NCI-H2171 (cell line): ENCODE data around the gene CDC16.

Source experiments
- DNase-seq: peaks from one replicate; lab custom pipeline; 2025; lab: John Stamatoyannopoulos, UW

The CDC16 gene

GRCh38 chr13:114303700-114304327 lies 69.1 kb downstream of the CDC16 start:
- DNase-seq, result no peak

GRCh38 chr13:114304346-114305034 lies 69.8 kb downstream of the CDC16 start:
- no peak for DNase-seq

GRCh38 chr13:114309086-114309485 lies 74.4 kb downstream of the CDC16 start:
- DNase-seq, result no peak

- no peak for DNase-seq
These were observed 75.2 kb downstream of the CDC16 start for GRCh38 chr13:114309806-114310410.

- DNase-seq, result no peak
These were observed 76.3 kb downstream of the CDC16 start for GRCh38 chr13:114310956-114311355.

GRCh38 chr13:114311387-114311786 lies 76.7 kb downstream of the CDC16 start:
- DNase-seq, result no peak

- peak; percentile 27 for DNase-seq
These were observed 77.2 kb downstream of the CDC16 start for GRCh38 chr13:114311908-114312307.

GRCh38 chr13:114313061-114313860 lies 78.6 kb downstream of the CDC16 start:
- DNase-seq, result no peak

GRCh38 chr13:114314074-114314912 lies 79.6 kb downstream of the CDC16 start, which contains the start of gene CHAMP1:
Gene CHAMP1 (plus strand): TSS chr13:114314503. CDS start chr13:114323843, 9,340 bp downstream.
- DNase-seq, result peak; percentile 96

GRCh38 chr13:114315074-114315785 lies 80.5 kb downstream of the CDC16 start:
- DNase-seq, result no peak

GRCh38 chr13:114318624-114319023 lies 83.9 kb downstream of the CDC16 start:
- peak; percentile 40 for DNase-seq

GRCh38 chr13:114319441-114319913 lies 84.8 kb downstream of the CDC16 start:
- DNase-seq, result no peak

GRCh38 chr13:114320065-114320464 lies 85.4 kb downstream of the CDC16 start:
- no peak for DNase-seq

GRCh38 chr13:114321256-114321655 lies 86.6 kb downstream of the CDC16 start:
- no peak for DNase-seq
